Smooth muscle cell (in vitro differentiated cells): ENCODE results near the gene SRRT. TPM values are rescaled to one million over a fixed set of nuclear protein-coding genes. Genes with fewer than 3 reads are reported as not detected.
A peak's percentile ranks its signal among the peaks of the same experiment; 100 is the strongest.

Experiments
- DNase-seq: peaks from one replicate; lab custom pipeline; 2025; ENCODE audit not compliant: unreplicated experiment; lab: John Stamatoyannopoulos, UW
- H2AFZ ChIP-seq: fragments of 200-600 bp; sonication (generic); 2 replicates; pipeline ENCODE4 v1.6.0; 2016; ENCODE audit warnings: antibody characterized with exemption, low read depth, mild to moderate bottlenecking
- H3F3A ChIP-seq: fragments of 200-600 bp; sonication (generic); 2 replicates; pipeline ENCODE4 v1.6.0; 2017; ENCODE audit warnings: antibody characterized with exemption, low read depth
- H3K27ac ChIP-seq: fragments of 200-600 bp; sonication (generic); 2 replicates; pipeline ENCODE4 v1.5.1; 2016; ENCODE audit warnings: low read depth, mild to moderate bottlenecking
- H3K27me3 ChIP-seq: fragments of 200-600 bp; sonication (generic); 2 replicates; pipeline ENCODE4 v1.6.1; 2016; ENCODE audit warnings: low read depth, mild to moderate bottlenecking
- H3K36me3 ChIP-seq: fragments of 200-600 bp; sonication (generic); 2 replicates; pipeline ENCODE4 v1.5.1; 2016; ENCODE audit warnings: low read depth
- H3K4me1 ChIP-seq: fragments of 200-600 bp; sonication (generic); 2 replicates; pipeline ENCODE4 v1.5.1; 2016; ENCODE audit warnings: low read depth
- H3K4me2 ChIP-seq: fragments of 200-600 bp; sonication (generic); 2 replicates; pipeline ENCODE4 v1.6.0; 2016; ENCODE audit warnings: mild to moderate bottlenecking
- H3K4me3 ChIP-seq: fragments of 200-600 bp; sonication (generic); 2 replicates; pipeline ENCODE4 v1.5.1; 2016; ENCODE audit warnings: mild to moderate bottlenecking
- H3K79me2 ChIP-seq: fragments of 200-600 bp; sonication (generic); 2 replicates; pipeline ENCODE4 v1.6.0; 2016; ENCODE audit warnings: low read depth, mild to moderate bottlenecking
- H3K9ac ChIP-seq: fragments of 200-600 bp; sonication (generic); 2 replicates; pipeline ENCODE4 v1.6.0; 2016; ENCODE audit warnings: low read depth
- H3K9me3 ChIP-seq: fragments of 200-600 bp; sonication (generic); replicated peaks from 2 replicates; pipeline ENCODE4 v1.5.1; 2016; ENCODE audit warnings: low read depth
- H4K20me1 ChIP-seq: fragments of 200-600 bp; sonication (generic); 2 replicates; pipeline ENCODE4 v1.6.0; 2016; ENCODE audit warnings: low read depth
- CTCF ChIP-seq: fragments of 200-600 bp; sonication (generic); IDR thresholded peaks from 2 replicates; pipeline ENCODE4 v1.5.1; 2017; ENCODE audit warnings: borderline replicate concordance, mild to moderate bottlenecking, antibody characterized with exemption; ENCODE audit not compliant: insufficient read depth, poor library complexity, severe bottlenecking
- WGBS: methylation state at CpG from one replicate; pipeline ENCODE4 v1.1.7; 2016; ENCODE audit warnings: low lambda C conversion rate; 5-methylcytosine and 5-hydroxymethylcytosine counted together
- polyA plus RNA-seq: library from polyadenylated mRNA; unstranded; fragments of >200 nt; fragmentation: Nextera tagmentation; extraction: Ambion mirVana; gene quantifications from 2 replicates; pipeline ENCODE4 v1.2.1, GENCODE V29; 2016
- total RNA-seq: library from RNA; depleted of rRNA; stranded (reverse); fragments of >200 nt; gene quantifications from 2 replicates; pipeline ENCODE4 v1.2.3, GENCODE V29; 2014

Gene SRRT
- total and polyA plus RNA-seq, 2 experiments from 2014 or later: 32.1 to 63.6 TPM

DNA sequence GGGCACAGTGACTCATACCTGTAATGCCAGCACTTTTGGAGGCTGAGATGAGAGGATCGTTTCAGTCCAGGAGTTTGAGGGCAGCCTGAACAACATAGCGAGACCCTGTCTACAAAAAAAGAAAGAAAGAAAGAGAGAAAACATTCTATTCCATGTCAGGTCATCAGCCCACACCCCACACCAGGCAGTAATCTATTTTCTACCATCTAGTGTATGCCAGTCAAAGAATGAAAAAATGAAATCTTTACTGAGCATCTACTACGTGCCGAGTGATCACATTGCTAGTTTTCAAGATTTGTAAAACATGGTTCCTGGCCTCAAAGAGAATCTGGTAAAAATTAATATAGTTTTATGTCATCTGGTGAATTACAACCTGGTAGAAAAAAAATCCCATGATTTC, 44.5 kb upstream of the SRRT start:
- H3F3A ChIP-seq: no peaks in the 10 kb centered on the region
- no peaks in the 10 kb centered on the region for H3K27me3 ChIP-seq
- no peaks in the 10 kb centered on the region for H3K4me1 ChIP-seq
- H3K79me2 ChIP-seq: peaks cover 14% of the 10 kb centered on the region
- H3K27ac ChIP-seq: no peak overlapping the region
- H3K36me3 ChIP-seq: no peaks in the 10 kb centered on the region
- H3K4me2 ChIP-seq: no peak overlapping the region
- no peak overlapping the region for H2AFZ ChIP-seq
- DNase-seq: no peak
- no peak overlapping the region for H3K4me3 ChIP-seq
- H3K9ac ChIP-seq: no peak overlapping the region
- 94% methylated on average over 4 of the region's 4 CpGs for WGBS
- TF ChIP-seq CTCF: no peak
- H3K9me3 ChIP-seq: no peaks in the 10 kb centered on the region
- H4K20me1 ChIP-seq: peaks cover 13% of the 10 kb centered on the region

GRCh38 chr7:100832281-100832633, 42.6 kb upstream of the SRRT start:
- H3K79me2 ChIP-seq: no peaks in the 10 kb centered on the region
- no peaks in the 10 kb centered on the region for H3K36me3 ChIP-seq
- no peak overlapping the region for H3K27ac ChIP-seq
- no peak overlapping the region for H3K9ac ChIP-seq
- 95% methylated on average over 5 of the region's 5 CpGs for WGBS
- no peaks in the 10 kb centered on the region for H4K20me1 ChIP-seq
- H3K4me2 ChIP-seq: no peak overlapping the region
- H2AFZ ChIP-seq: no peak overlapping the region
- H3K27me3 ChIP-seq: no peaks in the 10 kb centered on the region
- peaks cover 8% of the 10 kb centered on the region for H3F3A ChIP-seq
- TF ChIP-seq CTCF: no peak
- H3K4me3 ChIP-seq: no peak overlapping the region
- H3K9me3 ChIP-seq: no peaks in the 10 kb centered on the region
- peaks cover 14% of the 10 kb centered on the region for H3K4me1 ChIP-seq
- no peak for DNase-seq

DNA sequence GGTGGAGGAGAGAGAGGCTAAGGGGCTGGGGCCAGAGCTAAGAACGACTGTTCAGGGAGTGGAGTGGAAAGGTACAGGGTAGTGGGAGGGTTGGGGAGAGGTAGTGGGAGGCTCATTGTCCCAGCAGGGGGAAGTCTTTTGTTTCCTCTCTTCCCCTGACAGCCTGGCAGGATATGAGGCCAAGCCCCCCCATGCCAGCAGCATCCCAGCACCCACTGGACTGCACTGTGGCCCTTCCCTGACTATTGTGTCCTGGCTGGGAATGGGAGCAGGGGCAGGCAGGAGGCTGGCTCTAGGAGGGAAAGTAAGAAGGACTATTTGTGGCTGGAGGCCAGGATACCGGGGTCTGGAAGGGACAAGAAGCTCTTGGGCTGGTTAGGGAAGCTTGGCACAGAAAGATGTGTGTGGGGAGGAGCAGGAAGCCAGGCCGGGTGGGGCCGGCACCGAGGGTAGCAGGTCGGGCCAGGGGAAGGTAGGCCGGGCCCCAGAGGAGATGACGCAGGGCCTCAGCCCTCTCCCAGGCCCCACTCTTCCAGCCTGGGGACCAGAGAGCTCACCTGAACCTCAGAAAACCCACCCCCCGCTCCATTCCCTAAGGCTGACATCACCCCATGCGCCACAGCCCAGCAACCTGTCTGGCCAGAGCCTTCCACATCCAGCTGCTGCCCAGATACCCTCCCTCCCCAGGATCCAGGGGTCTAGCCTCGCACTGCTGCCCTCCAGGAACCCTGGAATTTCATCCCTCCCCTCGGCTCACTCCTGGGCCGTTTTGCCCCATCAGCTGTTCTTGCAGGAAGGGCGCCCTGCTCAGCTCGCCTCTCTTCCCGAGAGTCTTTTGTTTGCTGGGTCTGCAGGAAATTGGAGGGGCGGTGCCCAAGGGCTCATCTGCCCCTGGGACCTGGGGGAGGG, 38.7 kb upstream of the SRRT start:
- 17% methylated on average over 16 of the region's 17 CpGs for WGBS
- H3K9ac ChIP-seq: no peak overlapping the region
- peaks cover 26% of the 10 kb centered on the region for H3K4me1 ChIP-seq
- no peaks in the 10 kb centered on the region for H3K79me2 ChIP-seq
- H3K27ac ChIP-seq: peak overlapping the region; percentile 83
- no peak for DNase-seq
- no peak for TF ChIP-seq CTCF
- no peaks in the 10 kb centered on the region for H3K36me3 ChIP-seq
- H2AFZ ChIP-seq: peak overlapping the region; percentile 58
- peaks cover 8% of the 10 kb centered on the region for H3F3A ChIP-seq
- H3K9me3 ChIP-seq: no peaks in the 10 kb centered on the region
- H3K27me3 ChIP-seq: no peaks in the 10 kb centered on the region
- peak overlapping the region; percentile 80 for H3K4me2 ChIP-seq
- no peaks in the 10 kb centered on the region for H4K20me1 ChIP-seq
- H3K4me3 ChIP-seq: peak overlapping the region; percentile 35

DNA sequence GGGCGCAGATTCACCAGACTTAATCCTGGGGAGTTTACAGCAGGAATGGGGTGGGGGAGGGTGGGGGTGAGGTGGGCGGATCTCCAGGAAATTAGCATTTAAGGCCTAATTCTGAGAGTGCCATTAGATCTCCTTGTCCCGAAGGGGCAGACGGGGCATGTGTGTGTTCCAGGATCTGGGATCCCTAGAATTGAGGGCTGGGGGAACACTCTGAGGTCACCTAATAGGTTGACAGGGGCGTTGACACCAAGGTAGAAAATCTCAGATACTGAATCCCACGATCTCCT, 38.1 kb upstream of the SRRT start:
- no peaks in the 10 kb centered on the region for H3K36me3 ChIP-seq
- peak overlapping the region; percentile 35 for H3K4me3 ChIP-seq
- WGBS: 6% methylated on average over 5 of the region's 6 CpGs
- peaks cover 31% of the 10 kb centered on the region for H3K4me1 ChIP-seq
- H3K27me3 ChIP-seq: no peaks in the 10 kb centered on the region
- peak overlapping the region; percentile 40 for H3K9ac ChIP-seq
- peak overlapping the region; percentile 75 for H2AFZ ChIP-seq
- H3F3A ChIP-seq: peaks cover 8% of the 10 kb centered on the region
- TF ChIP-seq CTCF: no peak
- H3K79me2 ChIP-seq: no peaks in the 10 kb centered on the region
- peak overlapping the region; percentile 83 for H3K27ac ChIP-seq
- H3K4me2 ChIP-seq: peak overlapping the region; percentile 80
- H3K9me3 ChIP-seq: no peaks in the 10 kb centered on the region
- no peak for DNase-seq
- no peaks in the 10 kb centered on the region for H4K20me1 ChIP-seq
